HG02678 (cell line): ENCODE results near the gene VAV1.
"Not testable (repeated sequence)": the region's sequence is repeated elsewhere in the genome, so short reads cannot be mapped to it uniquely, and the experiment has no call there.

Experiments used
- ATAC-seq: cut with Tn5 transposase; IDR thresholded peaks from one replicate; pipeline ENCODE4 v1.9.1; 2021; ENCODE audit warnings: mild to moderate bottlenecking, moderate library complexity; ENCODE audit not compliant: unreplicated experiment

Gene VAV1

GRCh38 chr19:6812612-6813011, 40.1 kb downstream of the VAV1 start:
- no peak for ATAC-seq

- no peak for ATAC-seq
Measured at GRCh38 chr19:6813659-6814058, 41.2 kb downstream of the VAV1 start.

- no peak for ATAC-seq
Measured at GRCh38 chr19:6817179-6817578, 44.7 kb downstream of the VAV1 start.

GRCh38 chr19:6818246-6818645, 45.7 kb downstream of the VAV1 start:
- no peak for ATAC-seq

GRCh38 chr19:6819323-6819722, 46.8 kb downstream of the VAV1 start:
- ATAC-seq = no peak

- ATAC-seq = no peak
Measured at GRCh38 chr19:6820237-6820636, 47.7 kb downstream of the VAV1 start.

- ATAC-seq = no peak
Measured at GRCh38 chr19:6821639-6822310, 49.3 kb downstream of the VAV1 start.

GRCh38 chr19:6822311-6822670, 49.8 kb downstream of the VAV1 start:
- ATAC-seq = no peak

- ATAC-seq = no peak
Measured at GRCh38 chr19:6825076-6825774, 52.7 kb downstream of the VAV1 start.

GRCh38 chr19:6826281-6826920, 53.9 kb downstream of the VAV1 start:
- no peak for ATAC-seq

GRCh38 chr19:6828306-6828697, 55.8 kb downstream of the VAV1 start:
- no peak for ATAC-seq

GRCh38 chr19:6828698-6829633, 56.5 kb downstream of the VAV1 start:
- no peak for ATAC-seq

GRCh38 chr19:6829829-6830228, 57.3 kb downstream of the VAV1 start:
- ATAC-seq = not testable (repeated sequence)

GRCh38 chr19:6831084-6831483, 58.6 kb downstream of the VAV1 start:
- not testable (repeated sequence) for ATAC-seq

- ATAC-seq = no peak
Measured at GRCh38 chr19:6832412-6832811, 59.9 kb downstream of the VAV1 start.

GRCh38 chr19:6833166-6833790, 60.8 kb downstream of the VAV1 start:
- no peak for ATAC-seq

GRCh38 chr19:6834433-6834832, 61.9 kb downstream of the VAV1 start:
- ATAC-seq = no peak

GRCh38 chr19:6835501-6835900, 63.0 kb downstream of the VAV1 start:
- no peak for ATAC-seq

GRCh38 chr19:6837525-6837924, 65.0 kb downstream of the VAV1 start:
- no peak for ATAC-seq

GRCh38 chr19:6838062-6838655, 65.7 kb downstream of the VAV1 start:
- no peak for ATAC-seq
